OCI-LY3 (cell line): ENCODE data around the gene EDEM1.

ENCODE experiments used
- CTCF ChIP-seq: fragments of 200-600, 300-600 bp; sonication (generic); IDR thresholded peaks from 2 replicates; pipeline ENCODE4 v1.5.1; 2014; ENCODE audit warnings: antibody characterized with exemption, low read length, low read depth
- EZH2phosphoT487 ChIP-seq: fragments of 200-600 bp; shearing (Covaris generic); IDR thresholded peaks from 2 replicates; pipeline ENCODE4 v1.6.1; 2018; ENCODE audit warnings: antibody characterized with exemption, mixed run types, low read depth

- TF ChIP-seq CTCF (no peak), EZH2phosphoT487 (no peak)
These were observed 16.5 kb upstream of the EDEM1 start for GRCh38 chr3:5170975-5171374.
